IPS DF 4.7 (cell line): Measurements from ENCODE around the gene LRP2BP.

Experiments
- DNase-seq: peaks from one replicate; pipeline ENCODE4 v3.0.0-alpha.2; 2013; ENCODE audit warnings: low spot score; ENCODE audit errors: extremely low read depth

The LRP2BP gene

DNA sequence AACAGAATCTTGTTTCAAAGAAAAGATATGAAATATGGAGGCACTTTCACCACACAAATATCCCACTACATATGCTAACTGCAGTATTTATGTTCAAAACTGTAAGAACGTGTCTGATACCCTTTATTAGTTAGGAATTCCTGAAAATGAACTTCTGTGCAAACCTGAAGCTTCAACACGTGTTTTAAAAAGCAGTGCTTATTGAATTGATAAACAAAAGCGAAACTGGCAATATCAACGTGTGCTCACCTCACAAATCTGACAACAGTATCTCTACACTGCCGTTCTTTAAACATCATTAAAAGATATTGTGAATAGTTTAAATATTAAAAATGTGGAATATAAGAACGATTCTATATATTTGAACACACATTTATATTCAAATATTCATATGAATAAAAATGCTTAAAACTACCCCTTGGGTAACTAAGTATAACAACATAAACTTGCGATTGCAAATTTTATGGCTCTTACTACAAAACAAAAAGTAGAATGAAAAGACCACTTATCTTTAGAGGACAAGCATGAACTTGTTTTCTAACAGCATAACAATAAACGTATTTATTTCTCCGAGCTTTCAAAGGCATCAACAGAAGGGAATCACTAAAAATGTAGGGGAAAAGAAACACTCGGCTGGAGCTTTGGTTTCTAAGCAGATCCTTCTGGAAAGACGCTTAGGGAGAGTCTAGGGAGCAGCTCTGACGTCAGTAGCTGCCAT lies at the start of gene LRP2BP:
TSS of gene LRP2BP (minus strand) at position 687 of the 718 bp plus-strand sequence. CDS start 17,738 bp downstream, outside the sequence.
- no peak for DNase-seq

- no peak for DNase-seq
Measured at GRCh38 chr4:185445209-185445608, 49.5 kb upstream of the LRP2BP start.

GRCh38 chr4:185441479-185441878 lies 45.8 kb upstream of the LRP2BP start:
- DNase-seq: no peak

GRCh38 chr4:185437809-185438208 lies 42.1 kb upstream of the LRP2BP start:
- no peak for DNase-seq

DNA sequence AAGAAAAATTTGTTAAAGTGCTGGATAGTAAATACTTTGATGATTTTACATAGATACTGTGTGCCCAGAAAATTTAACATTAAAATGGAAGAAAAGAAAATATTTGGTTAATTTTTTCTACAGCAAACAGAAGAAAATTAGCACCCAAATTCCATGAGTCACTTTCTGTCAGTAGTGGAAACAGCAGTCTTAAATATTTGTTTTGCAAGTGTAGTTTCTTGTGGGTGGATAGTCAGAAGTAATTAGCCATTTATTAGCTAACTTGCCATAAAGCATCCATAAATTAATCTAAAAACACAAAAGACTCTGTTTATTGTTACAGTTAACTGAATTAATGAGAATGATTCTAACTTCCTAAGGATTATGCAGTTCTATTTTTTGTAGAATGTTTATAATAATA lies 39.7 kb upstream of the LRP2BP start:
- DNase-seq: no peak

GRCh38 chr4:185429660-185430059 lies 33.9 kb upstream of the LRP2BP start:
- DNase-seq: no peak

- no peak for DNase-seq
Measured at GRCh38 chr4:185426960-185427688, 31.4 kb upstream of the LRP2BP start.

- DNase-seq: peak; percentile 56
Measured at GRCh38 chr4:185425647-185426352, 30.1 kb upstream of the LRP2BP start, which contains the start of gene UFSP2. UFSP2 (minus strand) TSS chr4:185425964; CDS start chr4:185425868, 96 bp downstream.

GRCh38 chr4:185424905-185425646 lies 29.4 kb upstream of the LRP2BP start:
- DNase-seq: no peak

DNA sequence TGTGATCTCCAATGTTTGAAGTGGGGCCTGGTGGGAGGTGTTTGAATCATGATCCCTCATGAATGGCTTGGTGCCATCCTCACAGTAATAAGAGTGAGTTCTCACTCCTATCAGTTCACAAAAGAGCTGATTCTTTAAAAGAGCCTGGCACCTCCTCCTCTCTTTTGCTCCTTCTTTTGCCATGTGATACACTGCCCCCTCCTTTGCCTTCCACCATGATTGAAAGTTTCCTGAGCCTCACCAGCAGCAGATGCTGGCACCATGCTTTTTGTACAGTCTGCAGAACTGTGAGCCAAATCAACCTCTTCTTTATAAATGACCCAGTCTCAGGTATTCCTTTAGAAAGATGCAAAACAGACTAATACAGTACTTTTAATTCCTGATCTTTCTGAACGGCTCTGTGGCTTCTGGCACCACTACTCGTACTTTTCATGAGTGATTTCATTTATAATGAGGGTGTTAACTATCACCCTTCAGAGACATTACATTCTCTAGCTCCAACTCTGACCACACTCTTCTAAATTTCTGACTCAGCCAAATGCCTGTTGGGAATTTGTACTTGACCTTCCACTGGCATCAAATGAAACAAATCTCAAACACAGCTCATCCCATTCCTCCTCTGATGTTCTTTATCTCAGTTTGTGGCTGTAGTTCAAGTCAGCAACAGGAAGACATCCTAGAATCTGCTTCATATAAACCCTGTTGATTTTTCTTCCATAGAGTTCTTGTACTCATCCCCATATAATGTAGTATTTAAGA lies 25.8 kb upstream of the LRP2BP start:
- no peak for DNase-seq

DNA sequence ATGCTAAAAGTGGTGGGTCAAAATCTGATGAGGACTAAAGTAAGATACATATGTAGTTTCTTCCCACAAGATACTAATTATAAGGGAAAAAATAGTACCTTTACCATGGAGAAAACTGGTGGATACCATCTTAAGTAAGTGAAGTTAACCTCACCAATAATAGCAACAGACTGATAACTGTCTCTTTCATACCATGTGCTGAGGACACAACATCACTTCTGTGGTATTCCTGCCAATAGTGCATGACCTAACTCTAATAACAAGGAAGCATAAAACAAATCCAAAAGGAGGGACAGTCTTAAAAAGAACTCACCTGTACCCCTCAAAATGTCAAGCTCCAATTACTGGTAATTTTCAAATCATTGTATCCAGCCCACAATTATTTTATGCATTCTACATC lies 21.2 kb upstream of the LRP2BP start:
- DNase-seq: no peak

GRCh38 chr4:185412412-185412811 lies 16.7 kb upstream of the LRP2BP start:
- DNase-seq: no peak

- no peak for DNase-seq
Measured at GRCh38 chr4:185411849-185412248, 16.1 kb upstream of the LRP2BP start.

DNA sequence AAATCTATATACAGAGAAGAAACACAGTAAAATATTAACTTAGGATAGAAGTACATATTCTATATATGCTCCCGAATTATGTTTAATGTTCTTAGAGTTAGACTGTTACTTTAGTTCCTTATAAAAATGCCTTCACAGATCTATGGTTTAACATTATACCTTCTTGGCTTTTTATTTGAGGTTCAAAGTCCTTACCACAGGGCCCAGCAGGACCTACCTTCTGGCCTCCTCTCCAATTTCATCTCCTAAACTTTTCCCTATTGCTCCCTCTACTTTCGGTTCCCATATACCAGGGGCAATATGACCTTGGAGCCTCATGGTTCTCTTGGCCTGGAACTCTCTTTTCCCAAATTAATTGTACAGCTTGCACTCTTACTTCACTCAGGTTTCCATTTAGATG lies 12.7 kb upstream of the LRP2BP start:
- no peak for DNase-seq

GRCh38 chr4:185405296-185405999 lies 9.7 kb upstream of the LRP2BP start:
- no peak for DNase-seq

DNA sequence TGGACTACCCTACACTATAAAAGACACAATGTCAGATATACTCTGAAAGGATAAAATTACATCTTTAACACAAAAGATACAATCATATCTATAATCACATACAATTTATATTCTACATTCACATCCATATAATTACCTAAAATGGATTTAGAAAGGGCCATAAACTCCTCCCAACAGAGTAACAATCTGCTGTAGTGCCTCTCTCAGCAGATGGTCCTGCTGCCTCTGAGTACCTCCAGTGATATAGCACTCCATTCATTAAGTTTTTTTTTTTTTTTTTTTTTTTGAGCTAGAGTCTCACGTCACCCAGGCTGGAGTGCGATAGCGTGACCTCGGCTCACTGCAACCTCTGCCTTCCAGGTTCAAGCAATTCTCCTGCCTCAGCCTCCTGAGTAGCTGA lies 8.3 kb upstream of the LRP2BP start:
- DNase-seq: no peak

GRCh38 chr4:185399466-185399865 lies 3.7 kb upstream of the LRP2BP start:
- DNase-seq: no peak

DNA sequence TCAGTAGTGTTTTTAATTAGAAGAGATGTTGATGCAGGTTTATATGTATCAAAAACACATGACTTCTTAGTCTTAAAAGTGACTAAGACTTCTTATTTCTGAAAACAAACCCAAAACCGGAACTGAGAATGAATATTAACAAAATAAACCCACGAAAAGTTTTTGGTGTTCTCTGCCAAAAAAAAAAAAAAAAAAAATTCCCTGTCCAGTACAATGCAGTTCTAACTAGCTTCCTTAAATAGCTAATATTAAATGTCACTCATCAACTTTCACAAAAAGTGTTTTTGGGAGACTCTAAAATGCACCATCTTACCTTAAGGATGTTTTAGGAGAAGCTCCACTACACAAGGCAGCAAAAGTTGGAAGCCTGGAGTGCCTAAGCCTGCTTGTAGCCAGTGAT lies 2.9 kb upstream of the LRP2BP start:
- no peak for DNase-seq

GRCh38 chr4:185396724-185397385 lies 1.1 kb upstream of the LRP2BP start, which contains the start of gene ANKRD37:
ANKRD37 (plus strand) TSS chr4:185396841; CDS start chr4:185396924, 83 bp downstream.
- no peak for DNase-seq
